ENCODE measurements around the gene SEPTIN14. TPM values are rescaled to one million over a fixed set of nuclear protein-coding genes. Genes with fewer than 3 reads are reported as not detected.
"Not testable (repeated sequence)": the region's sequence is repeated elsewhere in the genome, so short reads cannot be mapped to it uniquely, and the experiment has no call there.

Gene SEPTIN14
- total RNA-seq, 1 donor from 2014 or later: not detected

- H3K27ac Mint-ChIP-seq (ENCODE audit: unreplicated experiment): no peak overlapping the region
- Histone ChIP-seq H3K27me3 (ENCODE audit: insufficient read depth, low read length) (no peaks in the 10 kb centered on the region), H2AFZ (ENCODE audit: low read depth, low read length) (no peak overlapping the region), H3K27ac (ENCODE audit: low read depth, low read length) (no peak overlapping the region), H4K20me1 (ENCODE audit: insufficient read depth, low read length) (no peaks in the 10 kb centered on the region), H3K4me3 (ENCODE audit: insufficient read depth, low read depth, low read length) (no peak overlapping the region), H3K36me3 (ENCODE audit: insufficient read depth, low read length) (no peaks in the 10 kb centered on the region), H3K9me3 (ENCODE audit: insufficient read depth, low read depth, low read length) (no peaks in the 10 kb centered on the region), H3K9ac (ENCODE audit: low read length) (no peak overlapping the region), H3K4me1 (ENCODE audit: insufficient read depth, low read length) (no peaks in the 10 kb centered on the region), H3K79me2 (ENCODE audit: insufficient read depth, low read length) (no peaks in the 10 kb centered on the region), H3K4me2 (ENCODE audit: low read length) (no peak overlapping the region)
- peaks cover 5% of the 10 kb centered on the region for H3K9me3 Mint-ChIP-seq (ENCODE audit: unreplicated experiment)
- no peak for TF ChIP-seq CTCF (IDR thresholded peaks at IDR 0.05; ENCODE audit: insufficient read depth, low read depth, low read length)
- TF ChIP-seq EZH2 (IDR thresholded peaks at IDR 0.05; ENCODE audit: insufficient read depth, low read length): no peak
- no peaks in the 10 kb centered on the region for H3K27me3 Mint-ChIP-seq (ENCODE audit: low read depth, unreplicated experiment)
- H3K36me3 Mint-ChIP-seq (ENCODE audit: low read depth, unreplicated experiment): no peaks in the 10 kb centered on the region
- no peak for FAIRE-seq
- no peaks in the 10 kb centered on the region for H3K4me1 Mint-ChIP-seq (ENCODE audit: low read depth, unreplicated experiment)
- H3K4me3 Mint-ChIP-seq (ENCODE audit: unreplicated experiment): no peak overlapping the region
- DNase-seq (ENCODE audit: low read depth): no peak
These were observed 74.8 kb downstream of the SEPTIN14 start for GRCh38 chr7:55787796-55788195.

- Histone ChIP-seq H3K36me3 (ENCODE audit: insufficient read depth, low read length) (no peaks in the 10 kb centered on the region), H2AFZ (ENCODE audit: low read depth, low read length) (no peak overlapping the region), H3K4me1 (ENCODE audit: insufficient read depth, low read length) (no peaks in the 10 kb centered on the region), H3K9me3 (ENCODE audit: insufficient read depth, low read depth, low read length) (no peaks in the 10 kb centered on the region), H3K79me2 (ENCODE audit: insufficient read depth, low read length) (no peaks in the 10 kb centered on the region), H3K4me2 (ENCODE audit: low read length) (no peak overlapping the region), H3K27me3 (ENCODE audit: insufficient read depth, low read length) (no peaks in the 10 kb centered on the region), H4K20me1 (ENCODE audit: insufficient read depth, low read length) (no peaks in the 10 kb centered on the region), H3K27ac (ENCODE audit: low read depth, low read length) (no peak overlapping the region), H3K9ac (ENCODE audit: low read length) (no peak overlapping the region), H3K4me3 (ENCODE audit: insufficient read depth, low read depth, low read length) (no peak overlapping the region)
- FAIRE-seq: no peak
- DNase-seq (ENCODE audit: low read depth): no peak
- H3K4me1 Mint-ChIP-seq (ENCODE audit: low read depth, unreplicated experiment): no peaks in the 10 kb centered on the region
- no peak overlapping the region for H3K27ac Mint-ChIP-seq (ENCODE audit: unreplicated experiment)
- no peaks in the 10 kb centered on the region for H3K36me3 Mint-ChIP-seq (ENCODE audit: low read depth, unreplicated experiment)
- H3K27me3 Mint-ChIP-seq (ENCODE audit: low read depth, unreplicated experiment): no peaks in the 10 kb centered on the region
- no peak overlapping the region for H3K4me3 Mint-ChIP-seq (ENCODE audit: unreplicated experiment)
- TF ChIP-seq CTCF (IDR thresholded peaks at IDR 0.05; ENCODE audit: insufficient read depth, low read depth, low read length): no peak
- H3K9me3 Mint-ChIP-seq (ENCODE audit: unreplicated experiment): peaks cover 5% of the 10 kb centered on the region
These were observed 75.7 kb downstream of the SEPTIN14 start for GRCh38 chr7:55786901-55787300.

- H4K20me1 ChIP-seq (ENCODE audit: insufficient read depth, low read length); H3K27ac ChIP-seq (ENCODE audit: low read depth, low read length); H3K27me3 Mint-ChIP-seq (ENCODE audit: low read depth, unreplicated experiment); H3K4me2 ChIP-seq (ENCODE audit: low read length); H3K36me3 Mint-ChIP-seq (ENCODE audit: low read depth, unreplicated experiment); H3K4me3 Mint-ChIP-seq (ENCODE audit: unreplicated experiment); H3K27ac Mint-ChIP-seq (ENCODE audit: unreplicated experiment); FAIRE-seq; H3K9me3 Mint-ChIP-seq (ENCODE audit: unreplicated experiment); H3K4me1 Mint-ChIP-seq (ENCODE audit: low read depth, unreplicated experiment); H3K36me3 ChIP-seq (ENCODE audit: insufficient read depth, low read length); H2AFZ ChIP-seq (ENCODE audit: low read depth, low read length); H3K9ac ChIP-seq (ENCODE audit: low read length); H3K27me3 ChIP-seq (ENCODE audit: insufficient read depth, low read length); DNase-seq (ENCODE audit: low read depth); H3K79me2 ChIP-seq (ENCODE audit: insufficient read depth, low read length); H3K4me1 ChIP-seq (ENCODE audit: insufficient read depth, low read length); H3K4me3 ChIP-seq (ENCODE audit: insufficient read depth, low read depth, low read length); H3K9me3 ChIP-seq (ENCODE audit: insufficient read depth, low read depth, low read length): not testable (repeated sequence)
These were observed 77.1 kb downstream of the SEPTIN14 start for GRCh38 chr7:55785444-55785843.

Data from astrocyte (in vitro differentiated cells and primary cell).